ENCODE data around the gene APOL1. TPM values are rescaled to one million over a fixed set of nuclear protein-coding genes. Genes with fewer than 3 reads are reported as not detected.

APOL1 gene
- polyA plus RNA-seq, 1 donor from 2014 or later = not detected

GRCh38 chr22:36294801-36295200 is 41.9 kb downstream of the APOL1 start:
- H3K4me3 ChIP-seq (ENCODE audit: low read length) = no peak overlapping the region
- no peaks in the 10 kb centered on the region for H3K27me3 ChIP-seq (ENCODE audit: insufficient read depth, low read depth, low read length)
- no peaks in the 10 kb centered on the region for H4K20me1 ChIP-seq (ENCODE audit: insufficient read depth)
- H3K9me3 ChIP-seq (ENCODE audit: low read length) = no peaks in the 10 kb centered on the region
- H3K9me2 ChIP-seq (ENCODE audit: insufficient read depth, low read length) = no peaks in the 10 kb centered on the region
- no peak overlapping the region for H3K9ac ChIP-seq (ENCODE audit: low read length)
- no peak overlapping the region for H3K4me2 ChIP-seq (ENCODE audit: low read length)
- H2AFZ ChIP-seq (ENCODE audit: low read depth, low read length) = no peak overlapping the region
- TF ChIP-seq MXI1 (conservative IDR thresholded peaks at IDR 0.05; ENCODE audit: poor library complexity, severe bottlenecking) (no peak), EP300 (conservative IDR thresholded peaks at IDR 0.05; ENCODE audit: poor library complexity, severe bottlenecking) (no peak), TAF1 (IDR thresholded peaks at IDR 0.05; ENCODE audit: low read depth) (no peak), SMC3 (conservative IDR thresholded peaks at IDR 0.05; ENCODE audit: poor library complexity) (no peak), RAD21 (conservative IDR thresholded peaks at IDR 0.05) (no peak), EZH2 (IDR thresholded peaks at IDR 0.05; ENCODE audit: borderline replicate concordance, insufficient read depth, low read length, poor library complexity, severe bottlenecking) (no peak), POLR2AphosphoS5 (IDR thresholded peaks at IDR 0.05) (no peak), REST (IDR thresholded peaks at IDR 0.05; ENCODE audit: borderline replicate concordance) (no peak)
- TF ChIP-seq, protein P1, sequence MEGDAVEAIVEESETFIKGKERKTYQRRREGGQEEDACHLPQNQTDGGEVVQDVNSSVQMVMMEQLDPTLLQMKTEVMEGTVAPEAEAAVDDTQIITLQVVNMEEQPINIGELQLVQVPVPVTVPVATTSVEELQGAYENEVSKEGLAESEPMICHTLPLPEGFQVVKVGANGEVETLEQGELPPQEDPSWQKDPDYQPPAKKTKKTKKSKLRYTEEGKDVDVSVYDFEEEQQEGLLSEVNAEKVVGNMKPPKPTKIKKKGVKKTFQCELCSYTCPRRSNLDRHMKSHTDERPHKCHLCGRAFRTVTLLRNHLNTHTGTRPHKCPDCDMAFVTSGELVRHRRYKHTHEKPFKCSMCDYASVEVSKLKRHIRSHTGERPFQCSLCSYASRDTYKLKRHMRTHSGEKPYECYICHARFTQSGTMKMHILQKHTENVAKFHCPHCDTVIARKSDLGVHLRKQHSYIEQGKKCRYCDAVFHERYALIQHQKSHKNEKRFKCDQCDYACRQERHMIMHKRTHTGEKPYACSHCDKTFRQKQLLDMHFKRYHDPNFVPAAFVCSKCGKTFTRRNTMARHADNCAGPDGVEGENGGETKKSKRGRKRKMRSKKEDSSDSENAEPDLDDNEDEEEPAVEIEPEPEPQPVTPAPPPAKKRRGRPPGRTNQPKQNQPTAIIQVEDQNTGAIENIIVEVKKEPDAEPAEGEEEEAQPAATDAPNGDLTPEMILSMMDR (IDR thresholded peaks at IDR 0.05; ENCODE audit: poor library complexity, severe bottlenecking) = no peak
- H3K27ac ChIP-seq (ENCODE audit: low read length) = no peak overlapping the region
- peaks cover under 1% of the 10 kb centered on the region for H3K36me3 ChIP-seq (ENCODE audit: insufficient read depth, low read length)
- H3K79me2 ChIP-seq (replicated peaks; ENCODE audit: insufficient read depth, low read length) = no peaks in the 10 kb centered on the region
- H3F3A ChIP-seq (ENCODE audit: insufficient read depth, low read length, poor library complexity, severe bottlenecking) = no peaks in the 10 kb centered on the region

DNA sequence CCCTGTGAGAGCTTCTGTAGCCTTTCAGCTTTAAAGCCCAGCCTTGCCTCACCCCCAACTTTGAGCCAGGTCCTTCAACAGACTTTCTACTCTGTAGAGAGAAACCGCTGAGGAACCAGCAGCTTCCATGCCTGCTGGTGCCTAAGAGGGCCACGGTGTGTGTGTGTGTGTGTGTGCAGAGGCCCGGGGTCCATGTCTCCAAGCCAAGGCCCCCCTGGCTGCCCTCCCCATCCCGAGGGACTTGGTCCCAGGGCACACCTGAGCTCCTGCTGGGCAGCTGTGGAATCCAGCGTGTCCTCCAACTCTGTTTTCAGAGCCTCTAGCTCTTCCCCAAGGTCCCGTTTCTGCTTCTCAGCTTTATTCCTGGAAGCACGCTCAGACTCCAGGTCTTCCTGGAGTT is 42.3 kb downstream of the APOL1 start:
- H4K20me1 ChIP-seq (ENCODE audit: insufficient read depth) = no peaks in the 10 kb centered on the region
- H3K79me2 ChIP-seq (replicated peaks; ENCODE audit: insufficient read depth, low read length) = no peaks in the 10 kb centered on the region
- H3K9me2 ChIP-seq (ENCODE audit: insufficient read depth, low read length) = no peaks in the 10 kb centered on the region

More for the DNA sequence above, 42.3 kb downstream of the APOL1 start:
- Histone ChIP-seq H3K9me3 (ENCODE audit: low read length) (no peaks in the 10 kb centered on the region), H3K27ac (ENCODE audit: low read length) (no peak overlapping the region), H3K4me2 (ENCODE audit: low read length) (no peak overlapping the region), H2AFZ (ENCODE audit: low read depth, low read length) (no peak overlapping the region), H3K36me3 (ENCODE audit: insufficient read depth, low read length) (no peaks in the 10 kb centered on the region), H3F3A (ENCODE audit: insufficient read depth, low read length, poor library complexity, severe bottlenecking) (no peaks in the 10 kb centered on the region), H3K27me3 (ENCODE audit: insufficient read depth, low read depth, low read length) (no peaks in the 10 kb centered on the region), H3K4me3 (ENCODE audit: low read length) (no peak overlapping the region), H3K9ac (ENCODE audit: low read length) (no peak overlapping the region)
- TF ChIP-seq TAF1 (IDR thresholded peaks at IDR 0.05; ENCODE audit: low read depth) (no peak), REST (IDR thresholded peaks at IDR 0.05; ENCODE audit: borderline replicate concordance) (no peak), SMC3 (conservative IDR thresholded peaks at IDR 0.05; ENCODE audit: poor library complexity) (no peak), MXI1 (conservative IDR thresholded peaks at IDR 0.05; ENCODE audit: poor library complexity, severe bottlenecking) (no peak), POLR2AphosphoS5 (IDR thresholded peaks at IDR 0.05) (no peak), EP300 (conservative IDR thresholded peaks at IDR 0.05; ENCODE audit: poor library complexity, severe bottlenecking) (no peak)
- TF ChIP-seq, protein P1 (IDR thresholded peaks at IDR 0.05; ENCODE audit: poor library complexity, severe bottlenecking) = no peak
